GM18508 (cell line): ENCODE results near the gene C17orf114.

Source experiments
- ATAC-seq: cut with Tn5 transposase; IDR thresholded peaks from one replicate; pipeline ENCODE4 v1.9.1; 2021; ENCODE audit warnings: moderate number of reproducible peaks; ENCODE audit not compliant: insufficient read depth, unreplicated experiment

C17orf114 gene

DNA sequence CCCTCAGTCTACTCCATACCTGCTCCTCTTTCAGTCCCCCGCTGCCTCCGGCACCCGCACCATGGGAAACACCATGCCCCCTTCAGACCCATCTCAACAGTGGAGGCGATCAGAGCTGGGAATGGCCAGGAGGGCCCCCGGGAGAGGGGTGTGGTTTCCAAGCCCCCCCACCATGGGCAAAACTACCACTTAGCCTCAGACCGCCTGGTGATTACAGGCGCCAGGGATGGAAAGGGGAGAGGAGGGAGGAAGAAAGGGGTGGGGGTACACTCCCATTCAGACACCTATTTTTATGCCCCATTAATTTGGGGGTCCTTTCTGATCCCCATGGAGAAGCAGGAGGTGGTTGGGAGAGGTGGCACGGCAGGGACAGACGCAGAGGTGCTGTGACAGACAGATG is at the start of gene C17orf114:
Gene C17orf114 (minus strand): TSS at position 101 of the 400 bp plus-strand sequence.
- no peak for ATAC-seq

DNA sequence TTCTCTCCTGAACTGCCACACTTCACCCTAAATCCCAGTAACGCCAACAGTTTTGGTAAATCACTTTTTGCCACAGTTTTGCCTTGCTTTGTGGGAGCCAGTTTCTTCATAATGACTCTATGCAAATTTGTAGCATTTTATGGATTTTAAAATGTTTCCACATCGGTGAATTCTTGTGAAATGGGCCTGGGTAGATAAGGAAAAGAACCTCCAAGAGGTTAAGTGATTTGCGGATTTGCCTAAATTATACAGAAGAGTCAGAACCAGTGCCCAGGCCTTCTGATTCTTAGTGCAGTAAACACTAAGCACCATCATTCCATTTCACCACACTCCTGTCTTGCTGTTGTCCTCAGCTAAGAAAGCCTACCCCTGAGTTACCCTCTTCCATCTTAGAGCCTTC is 49.0 kb upstream of the C17orf114 start:
- ATAC-seq = no peak

DNA sequence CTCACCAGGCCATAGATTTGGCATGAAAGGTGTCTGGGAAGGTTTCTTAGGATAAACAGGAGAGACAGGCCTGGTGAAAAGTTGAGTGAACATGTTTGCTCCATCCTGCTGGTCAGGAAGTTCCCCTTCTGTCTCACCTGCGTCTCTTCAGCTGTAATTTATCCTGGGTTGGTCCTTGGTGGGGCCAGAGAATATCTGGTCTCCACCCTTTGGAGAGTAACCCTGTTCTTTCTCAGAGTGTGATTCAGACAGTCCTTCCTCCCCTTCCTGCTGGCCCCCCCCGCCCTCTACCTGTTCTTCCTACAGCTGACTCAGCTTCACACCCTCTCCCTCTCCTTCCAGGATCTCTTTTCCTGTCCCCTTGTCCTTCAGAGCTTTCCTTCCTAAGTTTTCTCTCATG is 48.1 kb upstream of the C17orf114 start:
- ATAC-seq = no peak

- ATAC-seq = no peak
Measured at GRCh38 chr17:4849011-4849536, 46.9 kb upstream of the C17orf114 start.

GRCh38 chr17:4846635-4847390 is 44.7 kb upstream of the C17orf114 start:
- ATAC-seq = no peak

GRCh38 chr17:4845118-4845517 is 43.0 kb upstream of the C17orf114 start:
- no peak for ATAC-seq

GRCh38 chr17:4843321-4844000 is 41.3 kb upstream of the C17orf114 start:
- no peak for ATAC-seq

DNA sequence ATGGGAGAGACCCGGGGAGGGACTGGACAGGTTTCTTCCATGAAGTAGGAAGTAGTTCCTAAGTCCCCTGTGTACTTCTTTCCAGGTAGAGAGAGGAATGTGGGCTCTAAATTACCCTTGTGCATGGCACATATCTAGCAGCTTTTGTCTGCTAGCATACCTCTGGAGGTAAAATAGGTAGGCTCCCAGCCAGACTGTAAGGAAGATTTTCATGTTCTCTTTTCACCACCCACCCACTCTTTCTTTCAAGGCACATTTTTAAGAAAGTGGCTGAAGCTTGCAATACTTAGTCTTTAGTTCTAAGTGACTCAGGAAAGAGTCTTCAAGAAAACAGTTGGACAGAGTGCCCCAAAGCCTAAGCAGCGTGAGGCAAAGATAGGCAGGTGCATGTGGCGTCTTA is 40.2 kb upstream of the C17orf114 start:
- no peak for ATAC-seq

DNA sequence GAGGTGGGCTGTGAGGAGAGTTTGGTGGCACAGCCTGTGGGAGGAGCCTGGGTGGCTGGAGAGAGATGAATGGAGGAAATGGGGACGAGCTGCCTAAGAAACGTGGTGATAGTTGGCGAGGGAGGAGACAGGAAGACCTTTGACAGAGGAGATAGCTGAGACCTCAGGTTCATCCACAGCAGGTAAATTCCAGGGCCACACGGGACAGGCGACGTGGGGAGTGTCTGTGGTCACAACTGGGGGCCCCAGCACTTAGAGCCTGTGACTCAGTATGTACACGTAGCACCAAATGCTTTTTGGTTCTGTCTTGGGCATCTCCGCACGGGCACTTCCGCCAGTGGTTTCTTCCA is 38.7 kb upstream of the C17orf114 start:
- ATAC-seq = no peak

- ATAC-seq = no peak
Measured at GRCh38 chr17:4839965-4840892, 38.1 kb upstream of the C17orf114 start.

- ATAC-seq = no peak
Measured at GRCh38 chr17:4839221-4839620, 37.1 kb upstream of the C17orf114 start.

GRCh38 chr17:4838309-4838785 is 36.2 kb upstream of the C17orf114 start:
- no peak for ATAC-seq

DNA sequence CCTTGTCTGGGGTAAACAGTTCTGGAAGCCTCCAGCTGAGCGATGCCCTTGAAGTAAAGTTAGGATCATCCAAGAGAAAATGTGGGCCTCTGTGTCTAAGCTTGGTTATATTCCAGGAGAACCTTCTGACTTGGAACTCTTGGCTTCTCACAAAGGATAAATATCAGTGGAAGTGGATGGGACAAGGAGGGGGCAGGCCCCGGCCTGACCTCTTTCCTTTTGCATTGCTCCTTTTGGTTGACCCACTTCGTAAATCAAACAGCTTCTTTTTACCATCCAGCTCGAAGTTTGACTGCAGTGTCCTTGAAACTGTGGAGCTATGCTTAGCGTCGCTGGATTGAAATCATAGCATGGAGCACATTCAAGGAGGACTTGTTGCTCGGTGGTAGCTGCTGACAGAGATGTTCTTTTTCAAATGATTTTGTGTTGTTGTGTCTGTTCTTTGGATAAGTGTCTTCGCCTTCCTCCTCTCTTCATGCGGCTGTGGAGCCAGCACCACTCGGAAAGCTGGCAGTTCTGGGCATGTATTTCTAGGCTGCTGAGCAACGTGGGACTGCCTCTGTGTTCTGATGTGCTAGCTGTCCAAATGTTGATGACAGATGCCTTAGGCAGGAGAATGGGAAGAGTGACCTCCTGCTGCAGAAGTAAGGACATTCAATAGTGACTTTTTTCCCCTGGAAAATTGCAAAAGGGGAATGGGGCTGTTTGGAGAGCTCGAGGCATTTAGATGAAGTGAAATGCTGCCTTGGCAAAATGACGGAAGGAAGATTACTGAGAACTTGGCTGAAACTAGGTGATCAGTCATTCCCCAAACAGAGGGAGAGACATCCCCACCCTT is 35.6 kb upstream of the C17orf114 start:
- no peak for ATAC-seq

- ATAC-seq = no peak
Measured at GRCh38 chr17:4836221-4836620, 34.1 kb upstream of the C17orf114 start.

GRCh38 chr17:4834681-4835020 is 32.5 kb upstream of the C17orf114 start:
- ATAC-seq = no peak

DNA sequence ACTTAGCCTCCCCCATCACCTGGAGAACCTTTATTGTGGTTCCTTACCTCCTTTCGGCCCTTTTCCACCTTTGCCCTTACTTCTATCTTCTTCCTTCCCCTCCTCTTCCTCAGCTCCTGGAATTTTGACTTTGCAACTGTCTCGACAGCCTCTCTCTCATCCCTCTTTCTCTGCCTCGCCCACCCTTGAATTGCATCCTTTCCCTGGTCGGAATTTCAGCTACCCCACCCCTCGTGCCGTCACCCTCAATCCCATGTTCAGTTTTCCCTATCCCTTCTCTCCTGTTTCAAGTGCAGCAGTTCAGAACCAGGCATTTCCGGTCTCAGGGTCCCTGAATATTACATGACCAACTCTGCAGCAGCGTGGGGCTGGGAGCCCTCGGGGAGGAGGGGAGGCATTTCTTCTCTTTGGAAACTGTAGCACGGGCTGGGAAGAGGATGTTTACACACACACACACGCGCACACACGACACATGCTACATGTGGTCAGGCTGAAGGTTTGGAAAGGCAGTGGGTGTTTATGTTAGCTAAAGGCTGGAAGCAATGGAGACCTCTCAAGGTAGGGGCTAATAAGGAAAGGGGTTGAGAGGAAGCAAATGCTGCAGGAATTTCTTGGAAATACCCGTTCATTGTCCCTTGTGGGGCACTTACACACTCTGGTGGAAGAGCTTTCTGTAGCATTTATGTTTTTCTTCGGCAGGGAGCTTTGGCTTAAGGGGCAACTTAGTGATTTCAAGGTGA is 32.0 kb upstream of the C17orf114 start:
- ATAC-seq = no peak

GRCh38 chr17:4833178-4833940 is 31.2 kb upstream of the C17orf114 start, which contains the start of gene MINK1:
MINK1 (plus strand) TSS chr17:4833340; CDS start chr17:4833584, 244 bp downstream.
- ATAC-seq = peak; percentile 47

DNA sequence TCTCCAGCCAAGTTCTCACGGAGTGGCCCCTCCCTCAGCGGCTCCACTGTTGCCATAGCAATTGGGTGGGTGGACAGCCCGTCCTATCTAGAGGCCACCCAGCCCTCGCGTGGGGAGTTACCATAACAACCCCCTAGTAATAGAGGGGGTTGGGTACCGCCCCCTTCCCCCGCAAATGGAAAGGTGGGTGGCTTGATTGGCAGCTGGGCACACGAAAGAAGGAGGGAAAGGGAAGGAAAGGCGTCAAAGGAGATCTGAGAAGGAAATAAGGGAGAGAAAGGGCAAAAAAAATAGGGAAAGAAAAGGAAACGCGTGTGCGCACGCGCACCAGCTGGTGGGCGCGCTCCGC is 30.7 kb upstream of the C17orf114 start:
- ATAC-seq = peak; percentile 17
